Left ventricle myocardium inferior (tissue), 1 donor: ENCODE data around the gene STPG1. TPM values are rescaled to one million over a fixed set of nuclear protein-coding genes. Genes with fewer than 3 reads are reported as not detected.
A peak's percentile ranks its signal among the peaks of the same experiment; 100 is the strongest.
"Not testable (repeated sequence)": the region's sequence is repeated elsewhere in the genome, so short reads cannot be mapped to it uniquely, and the experiment has no call there.

Source experiments
- DNase-seq: peaks from one replicate; pipeline ENCODE4 v3.0.0-alpha.2; 2020
- H3K27ac ChIP-seq: fragments of 200-600 bp; replicated peaks from 2 replicates; pipeline ENCODE4 v1.8.0; 2021
- H3K27me3 ChIP-seq: fragments of 200-600 bp; 2 replicates; pipeline ENCODE4 v1.8.0; 2021; ENCODE audit warnings: low read depth
- H3K36me3 ChIP-seq: fragments of 200-600 bp; 2 replicates; pipeline ENCODE4 v1.8.0; 2021
- H3K4me1 ChIP-seq: fragments of 200-600 bp; 2 replicates; pipeline ENCODE4 v1.8.0; 2021
- H3K4me3 ChIP-seq: fragments of 200-600 bp; 2 replicates; pipeline ENCODE4 v1.8.0; 2021; ENCODE audit warnings: mild to moderate bottlenecking, moderate library complexity
- H3K9me3 ChIP-seq: fragments of 200-600 bp; replicated peaks from 2 replicates; pipeline ENCODE4 v1.8.0; 2021
- CTCF ChIP-seq: fragments of 200-600 bp; IDR thresholded peaks from 2 replicates; pipeline ENCODE4 v1.8.0; 2021; ENCODE audit warnings: antibody characterized with exemption, mild to moderate bottlenecking, borderline replicate concordance
- intact Hi-C: fragments of 100-400 bp; cut with micrococcal nuclease; formaldehyde crosslinking; loops from one replicate; pipeline ENCODE4 v1.11.0; 2022
- long read RNA-seq: library from polyadenylated mRNA; unstranded; transcript quantifications from one replicate; pipeline ENCODE4 v2.0.0, GENCODE V29; 2021
- total RNA-seq: library from RNA; stranded (reverse); fragmentation: NEBNext Ultra II Directional; extraction: Animal tissue kit (Norgen Biotek cat#: 25700); gene quantifications from one replicate; pipeline ENCODE4 v1.2.1, GENCODE V29; 2021
- donor health status: DM: no; HTN: yes; CAD: no; lungs with severe emphysema.

Gene STPG1
- total RNA-seq: 4.9 TPM
- long read RNA-seq, full-length matches to known transcripts: 4 of 6 reads
- long read RNA-seq, partial matches to known transcripts: 1 of 6 reads
- long read RNA-seq, other reads (novel, unspliced or antisense): 1 of 6 reads

- H3K4me1 ChIP-seq: peaks cover 47% of the 10 kb centered on the region
- DNase-seq: peak; percentile 76
- no peaks in the 10 kb centered on the region for H3K27me3 ChIP-seq
- TF ChIP-seq CTCF: no peak
- H3K4me3 ChIP-seq: peak within 1 kb of the TSS; percentile 80
- no peaks in the 10 kb centered on the region for H3K9me3 ChIP-seq
- no peaks in the 10 kb centered on the region for H3K36me3 ChIP-seq
- peak within 1 kb of the TSS; percentile 76 for H3K27ac ChIP-seq
- intact Hi-C loops: no loop called here
Measured at GRCh38 chr1:24413350-24414163, at the start of gene STPG1. STPG1 (minus strand) TSS chr1:24413782; CDS start chr1:24401388, 12,394 bp downstream.

GRCh38 chr1:24462128-24462527 is 48.5 kb upstream of the STPG1 start:
- H3K4me3 ChIP-seq, H3K4me1 ChIP-seq, H3K27ac ChIP-seq, intact Hi-C loops, H3K27me3 ChIP-seq, H3K9me3 ChIP-seq, DNase-seq: not testable (repeated sequence)
- H3K36me3 ChIP-seq: peaks cover 75% of the 10 kb centered on the region

GRCh38 chr1:24459551-24460266 is 46.1 kb upstream of the STPG1 start:
- intact Hi-C loops: no loop called here
- TF ChIP-seq CTCF: no peak
- peaks cover 79% of the 10 kb centered on the region for H3K36me3 ChIP-seq

GRCh38 chr1:24457866-24458265 is 44.3 kb upstream of the STPG1 start:
- DNase-seq: no peak
- intact Hi-C loops: no loop called here
- H3K4me3 ChIP-seq: no peak overlapping the region
- no peak overlapping the region for H3K27ac ChIP-seq
- no peaks in the 10 kb centered on the region for H3K9me3 ChIP-seq
- H3K4me1 ChIP-seq: no peaks in the 10 kb centered on the region
- no peak for TF ChIP-seq CTCF
- no peaks in the 10 kb centered on the region for H3K27me3 ChIP-seq
- H3K36me3 ChIP-seq: peaks cover 86% of the 10 kb centered on the region

More at GRCh38 chr1:24459551-24460266, 46.1 kb upstream of the STPG1 start:
- no peaks in the 10 kb centered on the region for H3K9me3 ChIP-seq
- no peaks in the 10 kb centered on the region for H3K27me3 ChIP-seq
- H3K4me3 ChIP-seq: no peak overlapping the region
- DNase-seq: no peak
- no peak overlapping the region for H3K27ac ChIP-seq
- no peaks in the 10 kb centered on the region for H3K4me1 ChIP-seq

- Histone ChIP-seq H3K4me1 (no peaks in the 10 kb centered on the region), H3K4me3 (no peak overlapping the region), H3K27ac (no peak overlapping the region), H3K36me3 (peaks cover 85% of the 10 kb centered on the region), H3K9me3 (no peaks in the 10 kb centered on the region), H3K27me3 (no peaks in the 10 kb centered on the region)
- DNase-seq: no peak
- intact Hi-C loops: no loop called here
- no peak for TF ChIP-seq CTCF
Measured at GRCh38 chr1:24455272-24455671, 41.7 kb upstream of the STPG1 start.

GRCh38 chr1:24454673-24455072 is 41.1 kb upstream of the STPG1 start:
- H3K36me3 ChIP-seq: peaks cover 87% of the 10 kb centered on the region
- intact Hi-C loops: no loop called here
- DNase-seq: no peak

More at GRCh38 chr1:24454673-24455072, 41.1 kb upstream of the STPG1 start:
- Histone ChIP-seq H3K27ac (no peak overlapping the region), H3K4me3 (no peak overlapping the region), H3K27me3 (no peaks in the 10 kb centered on the region), H3K4me1 (no peaks in the 10 kb centered on the region), H3K9me3 (no peaks in the 10 kb centered on the region)
- no peak for TF ChIP-seq CTCF
